Immature natural killer cell (primary cell): ENCODE data around the gene RAD51. TPM values are rescaled to one million over a fixed set of nuclear protein-coding genes. Genes with fewer than 3 reads are reported as not detected.

Experiments used
- DNase-seq, 3 donors: peaks; one replicate each; pipeline ENCODE4 v3.0.0; 2022; ENCODE audit warnings: mixed read lengths in 1 of 3
- H3K27ac Mint-ChIP-seq, 6 donors: one replicate each; pipeline ENCODE4 v1.8.0; 2020; ENCODE audit warnings: mixed read lengths in 6 of 6, mild to moderate bottlenecking in 5 of 6, inconsistent platforms in 4 of 6, moderate library complexity in 3 of 6
- H3K27me3 Mint-ChIP-seq, 3 donors: one replicate each; pipeline ENCODE4 v1.8.0; 2020 to 2021; ENCODE audit warnings: low read depth in 3 of 3, mild to moderate bottlenecking in 3 of 3, mixed read lengths in 3 of 3, moderate library complexity in 3 of 3, inconsistent platforms in 1 of 3
- H3K36me3 Mint-ChIP-seq, 3 donors: one replicate each; pipeline ENCODE4 v1.8.0; 2020; ENCODE audit warnings: mixed read lengths in 3 of 3, inconsistent platforms in 2 of 3, mild to moderate bottlenecking in 2 of 3
- H3K4me1 Mint-ChIP-seq, 2 donors: one replicate each; pipeline ENCODE4 v1.8.0; 2020; ENCODE audit warnings: inconsistent platforms in 2 of 2, mild to moderate bottlenecking in 2 of 2, mixed read lengths in 2 of 2, moderate library complexity in 1 of 2
- H3K4me3 Mint-ChIP-seq, 5 donors: one replicate each; pipeline ENCODE4 v1.8.0; 2020; ENCODE audit warnings: mild to moderate bottlenecking in 5 of 5, mixed read lengths in 5 of 5, inconsistent platforms in 3 of 5, moderate library complexity in 3 of 5
- H3K9me3 Mint-ChIP-seq, 6 donors: one replicate each; pipeline ENCODE4 v1.8.0; 2020; ENCODE audit warnings: mild to moderate bottlenecking in 6 of 6, mixed read lengths in 6 of 6, inconsistent platforms in 4 of 6, moderate library complexity in 3 of 6
- polyA plus RNA-seq, 3 donors: library from polyadenylated mRNA; unstranded; fragments of 300-500 nt; fragmentation: Illumina TruSeq; gene quantifications; one replicate each; pipeline ENCODE4 v1.2.3, GENCODE V29; 2021

Gene RAD51
- polyA plus RNA-seq, 3 donors from 2014 or later = 2.6 to 7.5 (median 4.7) TPM

- H3K36me3 Mint-ChIP-seq = peaks cover 0 to 29% (median 12%) of the 10 kb centered on the region in 3 donors
- peaks cover 7 to 13% (median 11%) of the 10 kb centered on the region in 3 donors for H3K27me3 Mint-ChIP-seq
- DNase-seq = peak; percentile 92 to 94 (median 93)
- H3K9me3 Mint-ChIP-seq = no peaks in the 10 kb centered on the region
- peak within 1 kb of the TSS; percentile 82 to 94 (median 92) for H3K4me3 Mint-ChIP-seq
- peak within 1 kb of the TSS; percentile 88 to 98 (median 91) for H3K27ac Mint-ChIP-seq
- peaks cover 44 to 49% of the 10 kb centered on the region in 2 donors for H3K4me1 Mint-ChIP-seq
Measured at GRCh38 chr15:40754883-40755811, 60.2 kb downstream of the RAD51 start, which contains the start of gene RMDN3. Gene RMDN3, minus strand, starts transcription at chr15:40755254. Its CDS starts 471 bp downstream, at chr15:40754783.

DNA sequence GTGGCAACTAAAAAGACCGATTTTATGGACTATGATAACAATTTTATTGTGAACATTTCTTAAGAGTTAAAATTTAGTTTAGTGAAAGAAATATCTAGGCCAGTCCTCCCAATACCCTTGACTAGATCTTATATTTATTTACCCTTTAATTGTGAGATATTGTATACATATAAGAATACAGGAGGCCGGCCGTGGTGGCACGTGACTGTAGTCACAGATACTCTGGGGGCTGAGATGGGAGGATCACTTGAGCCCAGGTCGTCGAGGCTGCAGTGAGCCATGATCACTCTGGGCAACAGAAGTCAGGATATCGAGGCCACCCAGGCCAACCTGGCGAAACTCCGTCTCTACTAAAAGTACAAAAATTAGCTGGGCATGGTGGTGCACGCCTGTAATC lies 60.8 kb downstream of the RAD51 start:
- H3K9me3 Mint-ChIP-seq = no peaks in the 10 kb centered on the region
- H3K4me1 Mint-ChIP-seq = peaks cover 43 to 44% of the 10 kb centered on the region in 2 donors
- H3K36me3 Mint-ChIP-seq = peaks cover 0 to 24% (median 12%) of the 10 kb centered on the region in 3 donors
- H3K27ac Mint-ChIP-seq = peak overlapping the region; percentile 88 to 98 (median 91)
- peaks cover 7 to 14% (median 11%) of the 10 kb centered on the region in 3 donors for H3K27me3 Mint-ChIP-seq
- no peak for DNase-seq
- H3K4me3 Mint-ChIP-seq = peak overlapping the region; percentile 82 to 94 (median 92)

GRCh38 chr15:40756938-40757337 lies 62.0 kb downstream of the RAD51 start:
- Mint-ChIP-seq H3K27me3 (peaks cover 7 to 14% (median 11%) of the 10 kb centered on the region in 3 donors), H3K27ac (peak overlapping the region in 5 of 6 donors; percentile 12 to 90 (median 16)), H3K9me3 (no peaks in the 10 kb centered on the region), H3K4me1 (peaks cover 32% of the 10 kb centered on the region in 2 donors), H3K4me3 (peak overlapping the region; percentile 6 to 62 (median 52)), H3K36me3 (peaks cover 0 to 14% (median 9%) of the 10 kb centered on the region in 3 donors)
- no peak for DNase-seq

- DNase-seq = no peak
- H3K27me3 Mint-ChIP-seq = peaks cover 0 to 7% (median 6%) of the 10 kb centered on the region in 3 donors
- no peaks in the 10 kb centered on the region for H3K9me3 Mint-ChIP-seq
- no peak overlapping the region for H3K27ac Mint-ChIP-seq
- no peaks in the 10 kb centered on the region for H3K36me3 Mint-ChIP-seq
- peaks cover 22 to 29% of the 10 kb centered on the region in 2 donors for H3K4me1 Mint-ChIP-seq
- no peak overlapping the region for H3K4me3 Mint-ChIP-seq
Measured at GRCh38 chr15:40759961-40760360, 65.0 kb downstream of the RAD51 start.

- H3K9me3 Mint-ChIP-seq = no peaks in the 10 kb centered on the region
- H3K27ac Mint-ChIP-seq = peak overlapping the region; percentile 66 to 95 (median 85)
- peaks cover under 1 to 10% (median 2%) of the 10 kb centered on the region in 3 donors for H3K27me3 Mint-ChIP-seq
- H3K36me3 Mint-ChIP-seq = no peaks in the 10 kb centered on the region
- peak in 2 of 3 donors; percentile 18 to 19 for DNase-seq
- peak overlapping the region; percentile 80 to 91 (median 82) for H3K4me3 Mint-ChIP-seq
- peaks cover 29 to 38% of the 10 kb centered on the region in 2 donors for H3K4me1 Mint-ChIP-seq
Measured at GRCh38 chr15:40762919-40763800, 68.2 kb downstream of the RAD51 start.

DNA sequence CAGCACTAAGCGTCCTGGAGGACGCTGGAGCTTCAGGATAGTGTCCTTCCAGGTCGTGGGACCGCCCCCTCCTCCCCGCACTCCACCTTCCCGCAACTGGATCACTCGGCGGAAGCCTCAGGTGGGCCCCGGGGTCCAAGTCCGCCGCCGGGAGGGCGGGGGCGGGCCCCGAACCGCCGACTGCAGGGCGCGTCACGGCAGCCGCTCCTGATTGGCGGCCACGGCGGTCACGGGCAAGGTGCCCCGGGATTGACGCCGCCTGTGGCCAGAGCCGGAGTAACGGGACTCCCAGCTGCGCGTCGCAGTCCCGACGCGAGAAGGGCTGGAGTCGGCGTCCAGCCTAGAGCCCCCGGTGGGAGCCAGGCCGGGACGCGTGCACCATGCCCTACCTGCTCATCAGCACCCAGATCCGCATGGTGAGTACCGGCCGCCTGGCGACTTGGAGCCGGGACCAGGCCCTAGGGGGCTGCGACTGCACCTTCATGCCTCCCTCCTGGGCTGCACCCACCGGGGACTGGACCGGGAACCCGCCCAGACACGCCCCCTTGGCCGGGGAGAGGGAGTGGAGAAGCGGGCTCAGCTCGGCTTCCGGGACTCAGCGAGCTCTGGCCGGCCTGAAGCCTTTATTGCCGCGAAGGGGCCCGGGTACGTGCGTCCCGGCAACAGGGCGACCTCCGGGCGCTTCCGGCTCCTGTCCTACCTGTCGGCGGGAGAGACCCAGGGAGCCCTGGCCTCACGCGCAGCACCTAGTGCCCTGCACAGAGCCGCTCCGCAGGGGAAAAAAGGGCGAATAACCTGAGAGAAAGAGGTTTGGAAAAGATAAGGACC lies 69.0 kb downstream of the RAD51 start, which contains the start of gene GCHFR:
TSS of gene GCHFR (plus strand) at position 268 of the 828 bp plus-strand sequence. CDS start at position 381, 113 bp downstream.
- Mint-ChIP-seq H3K36me3 (peaks cover 0 to 3% (median 0%) of the 10 kb centered on the region in 3 donors), H3K9me3 (peaks cover 0 to 2% (median 0%) of the 10 kb centered on the region in 6 donors), H3K4me3 (peak within 1 kb of the TSS; percentile 80 to 91 (median 82)), H3K4me1 (peaks cover 36 to 47% of the 10 kb centered on the region in 2 donors), H3K27me3 (peaks cover 2 to 10% (median 4%) of the 10 kb centered on the region in 3 donors), H3K27ac (peak within 1 kb of the TSS; percentile 87 to 96 (median 92))
- DNase-seq = peak; percentile 60 to 67 (median 64)

DNA sequence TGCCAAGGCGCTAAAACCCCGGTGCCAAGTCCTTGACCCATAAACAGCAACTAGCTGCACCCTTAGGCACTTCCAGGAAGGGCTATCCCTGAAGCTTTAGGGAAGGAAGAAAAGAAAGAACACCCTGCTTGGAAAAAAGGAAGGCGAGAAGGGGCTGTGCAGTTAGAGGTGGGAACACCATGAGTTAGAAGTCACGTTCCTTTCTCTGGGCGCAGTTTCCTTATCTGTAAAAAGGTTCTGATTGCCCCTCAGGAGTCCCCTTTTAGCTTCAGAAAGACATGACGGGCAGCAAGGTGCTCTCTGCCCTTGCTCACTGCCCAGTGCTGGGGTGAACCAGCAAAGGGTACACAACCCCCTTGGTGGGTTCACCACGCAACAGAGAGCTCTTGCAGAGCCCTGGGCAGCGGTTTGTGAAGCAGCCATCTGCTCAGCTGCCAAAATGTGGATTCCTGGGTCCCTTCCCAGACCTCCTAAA lies 69.7 kb downstream of the RAD51 start:
- peaks cover 0 to 2% (median 0%) of the 10 kb centered on the region in 6 donors for H3K9me3 Mint-ChIP-seq
- peak overlapping the region; percentile 87 to 96 (median 92) for H3K27ac Mint-ChIP-seq
- H3K27me3 Mint-ChIP-seq = peaks cover 2 to 10% (median 4%) of the 10 kb centered on the region in 3 donors
- no peak for DNase-seq
- peak overlapping the region; percentile 80 to 91 (median 82) for H3K4me3 Mint-ChIP-seq
- peaks cover 43 to 53% of the 10 kb centered on the region in 2 donors for H3K4me1 Mint-ChIP-seq
- peaks cover 0 to 3% (median 0%) of the 10 kb centered on the region in 3 donors for H3K36me3 Mint-ChIP-seq

DNA sequence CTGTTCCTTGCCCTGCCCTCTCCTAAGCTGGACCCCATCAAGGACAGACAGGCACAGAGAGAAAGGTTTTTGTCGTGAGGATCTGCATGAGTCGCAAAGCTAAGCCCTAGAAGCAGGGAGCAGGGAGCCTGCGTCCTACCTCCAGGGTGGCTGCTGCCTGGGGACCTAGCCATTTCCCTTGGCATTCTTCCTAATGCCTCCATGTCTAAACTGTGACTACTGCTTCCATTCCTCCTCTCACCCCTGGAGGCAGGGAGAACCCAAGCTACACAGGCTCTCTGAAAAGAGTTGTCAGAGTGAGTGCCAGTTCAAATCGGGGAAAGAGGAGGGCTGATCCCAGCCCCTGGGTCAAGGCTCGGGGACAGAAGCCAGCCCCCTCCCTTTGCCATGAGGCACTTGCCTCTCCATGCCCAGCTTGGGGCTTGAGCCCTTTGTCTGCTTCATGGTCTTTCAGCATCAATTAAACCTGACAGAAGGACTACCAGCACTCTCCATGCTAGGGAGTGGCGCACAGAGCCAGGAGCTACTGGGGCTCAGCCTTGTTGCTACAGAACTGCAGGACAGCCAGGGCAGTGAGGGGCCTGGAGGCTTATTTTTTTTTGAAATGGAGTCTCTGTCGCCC lies 71.3 kb downstream of the RAD51 start:
- peaks cover 2 to 8% (median 4%) of the 10 kb centered on the region in 3 donors for H3K27me3 Mint-ChIP-seq
- peaks cover 0 to 3% (median 0%) of the 10 kb centered on the region in 3 donors for H3K36me3 Mint-ChIP-seq
- peaks cover 54 to 61% of the 10 kb centered on the region in 2 donors for H3K4me1 Mint-ChIP-seq
- peak overlapping the region in 1 of 5 donors; percentile 29 for H3K4me3 Mint-ChIP-seq
- H3K27ac Mint-ChIP-seq = peak overlapping the region in 5 of 6 donors; percentile 78 to 96 (median 91)
- no peak for DNase-seq
- H3K9me3 Mint-ChIP-seq = peaks cover 0 to 2% (median 0%) of the 10 kb centered on the region in 6 donors

- Mint-ChIP-seq H3K4me1 (peaks cover 54 to 61% of the 10 kb centered on the region in 2 donors), H3K27me3 (peaks cover 2 to 8% (median 4%) of the 10 kb centered on the region in 3 donors), H3K4me3 (no peak overlapping the region), H3K36me3 (peaks cover 0 to 5% (median 0%) of the 10 kb centered on the region in 3 donors), H3K9me3 (peaks cover 0 to 2% (median 0%) of the 10 kb centered on the region in 6 donors), H3K27ac (no peak overlapping the region)
- no peak for DNase-seq
Measured at GRCh38 chr15:40766906-40767837, 72.2 kb downstream of the RAD51 start.

DNA sequence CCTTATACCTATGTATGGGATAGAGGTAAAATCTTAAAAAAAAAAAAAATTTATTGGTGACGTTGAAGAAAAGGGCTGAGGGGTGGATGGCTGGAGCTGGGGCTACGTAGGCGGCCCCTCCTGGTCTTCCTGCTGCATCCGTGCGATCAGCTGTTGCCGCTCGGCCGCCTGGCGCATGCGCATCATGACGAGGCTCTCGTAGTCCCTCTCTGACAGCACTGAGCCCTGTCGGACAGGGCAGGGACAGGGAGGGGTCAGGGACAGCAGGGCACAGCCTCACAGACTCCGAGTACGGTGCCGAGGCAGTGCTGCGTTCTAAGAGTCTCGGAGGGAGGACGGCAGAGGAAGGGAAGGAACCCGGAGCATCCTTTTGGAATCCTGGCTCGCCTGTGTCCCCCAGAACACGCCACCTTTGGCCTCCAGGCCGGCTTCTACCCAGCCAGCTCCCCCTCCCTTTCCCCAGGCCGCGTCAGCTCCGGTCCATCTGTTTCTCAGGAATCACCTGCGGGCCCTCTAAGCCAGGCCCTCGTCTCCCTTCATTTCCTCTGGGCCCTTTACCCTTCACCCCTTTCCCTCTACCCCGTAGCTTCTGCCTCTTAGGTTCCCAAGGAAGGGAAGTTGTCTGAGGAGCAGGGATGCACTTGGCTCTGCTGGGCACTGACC lies 73.0 kb downstream of the RAD51 start:
- Mint-ChIP-seq H3K27me3 (peaks cover 2 to 8% (median 4%) of the 10 kb centered on the region in 3 donors), H3K36me3 (peaks cover 0 to 10% (median 0%) of the 10 kb centered on the region in 3 donors), H3K9me3 (peaks cover 0 to 2% (median 0%) of the 10 kb centered on the region in 6 donors), H3K4me3 (peak overlapping the region in 1 of 5 donors; percentile 61), H3K4me1 (peaks cover 53 to 55% of the 10 kb centered on the region in 2 donors), H3K27ac (peak overlapping the region; percentile 80 to 96 (median 86))
- DNase-seq = no peak
